GM12872 (cell line): Measurements from ENCODE around the gene DOK5.

Source experiments
- CTCF ChIP-seq: IDR thresholded peaks from 3 replicates; pipeline ENCODE4 v1.5.1; 2011; ENCODE audit warnings: low read depth, mild to moderate bottlenecking, low read length, moderate library complexity; ENCODE audit not compliant: insufficient read depth

DOK5 gene

DNA sequence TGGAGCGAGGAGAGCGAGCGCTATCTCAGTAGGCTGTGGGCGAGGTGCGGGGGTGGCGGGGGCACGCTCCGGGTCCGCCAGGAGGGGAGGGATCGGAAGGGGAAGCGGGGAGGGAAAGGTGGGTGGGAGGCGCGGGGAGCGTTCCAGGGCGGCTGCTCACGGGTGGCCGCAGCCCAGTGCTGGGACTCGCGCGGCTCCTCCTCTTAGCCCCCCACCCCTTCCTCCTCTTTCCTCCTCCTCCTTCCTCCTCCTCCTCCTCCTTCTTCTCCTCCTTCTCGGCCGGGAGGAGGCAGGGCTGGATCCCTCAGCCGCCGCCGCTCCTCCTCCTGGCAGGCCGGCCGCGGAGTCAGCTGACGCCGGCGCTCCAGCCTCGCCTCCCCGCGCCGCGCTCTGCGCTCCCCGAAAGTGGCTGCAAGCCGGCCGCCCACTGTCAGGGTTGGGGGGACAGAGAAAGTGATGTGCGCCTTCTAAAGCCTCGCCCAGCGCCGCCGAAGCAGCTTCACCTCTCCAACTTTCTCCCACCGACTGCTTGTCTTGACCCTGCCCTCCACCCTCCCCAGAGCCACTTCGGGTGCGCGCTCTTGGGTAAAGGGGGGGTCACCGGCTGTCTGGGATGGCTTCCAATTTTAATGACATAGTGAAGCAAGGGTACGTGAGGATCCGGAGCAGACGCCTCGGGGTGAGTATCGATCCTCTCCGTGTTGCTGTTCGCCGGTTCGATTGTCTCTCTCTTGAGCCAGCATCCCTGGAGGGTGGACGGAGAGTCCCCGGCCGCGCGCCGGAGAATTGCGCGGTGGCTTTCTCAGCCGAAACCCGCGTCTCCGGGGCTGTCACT is at the start of gene DOK5:
Gene DOK5, plus strand, starts transcription at position 260 of the 835 bp plus-strand sequence. Its CDS starts 354 bp downstream, at position 614.
- TF ChIP-seq CTCF, result no peak

GRCh38 chr20:54429364-54429763 is 46.0 kb upstream of the DOK5 start:
- no peak for TF ChIP-seq CTCF

DNA sequence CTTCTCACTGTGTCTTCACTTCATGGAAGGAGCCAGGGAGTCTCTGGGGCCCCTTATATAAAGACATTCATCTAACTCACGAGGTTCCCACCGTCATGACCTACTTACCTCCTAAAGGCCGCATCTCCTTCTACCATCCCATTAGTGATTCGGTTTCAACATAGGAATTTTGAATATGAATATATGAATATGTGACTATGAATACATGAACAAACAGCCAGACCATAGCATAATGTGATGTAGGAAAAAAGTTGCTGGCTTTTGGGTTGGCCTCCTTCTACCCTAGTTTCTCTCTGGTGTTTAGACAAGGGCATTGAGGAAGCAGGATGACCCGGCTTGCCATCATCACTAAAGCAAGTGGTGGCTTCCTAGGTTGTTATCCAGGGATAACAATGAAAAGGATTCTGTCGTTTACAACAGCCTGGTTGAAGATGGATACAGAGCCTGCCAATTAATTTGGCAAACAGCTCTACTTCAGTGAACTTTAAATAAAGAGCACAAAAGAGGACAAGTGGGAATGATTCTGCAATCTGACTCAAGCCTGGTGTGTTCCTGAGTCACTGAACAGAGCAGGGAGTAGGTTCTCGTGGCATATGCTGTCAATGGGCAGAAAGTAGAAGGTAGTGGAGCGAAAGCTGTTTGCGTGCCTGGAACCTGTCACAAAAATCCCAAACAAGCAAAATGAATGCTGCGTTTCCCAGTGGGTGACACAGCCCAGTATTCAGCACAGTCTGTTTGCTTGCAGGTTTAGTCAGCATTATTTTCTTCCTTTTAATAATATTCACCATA is 44.0 kb upstream of the DOK5 start:
- no peak for TF ChIP-seq CTCF

DNA sequence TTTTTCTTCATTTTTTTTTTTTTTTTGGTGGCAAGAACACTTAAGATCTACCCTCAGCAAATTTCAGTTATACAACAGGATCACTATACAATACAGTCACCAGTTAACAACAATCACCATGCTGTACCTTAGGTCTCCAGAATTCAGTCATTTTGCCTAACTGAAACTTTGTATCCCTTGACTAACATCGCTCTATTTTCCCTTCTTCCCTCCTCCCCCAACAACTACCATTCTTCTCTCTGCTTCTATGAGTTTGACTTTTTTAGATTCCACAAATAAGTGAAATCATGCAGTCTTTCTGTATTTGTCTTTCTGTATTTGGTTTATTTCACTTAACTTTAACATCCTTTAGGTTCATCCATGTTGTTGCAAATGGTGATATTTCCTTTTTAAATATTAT is 42.4 kb upstream of the DOK5 start:
- no peak for TF ChIP-seq CTCF

DNA sequence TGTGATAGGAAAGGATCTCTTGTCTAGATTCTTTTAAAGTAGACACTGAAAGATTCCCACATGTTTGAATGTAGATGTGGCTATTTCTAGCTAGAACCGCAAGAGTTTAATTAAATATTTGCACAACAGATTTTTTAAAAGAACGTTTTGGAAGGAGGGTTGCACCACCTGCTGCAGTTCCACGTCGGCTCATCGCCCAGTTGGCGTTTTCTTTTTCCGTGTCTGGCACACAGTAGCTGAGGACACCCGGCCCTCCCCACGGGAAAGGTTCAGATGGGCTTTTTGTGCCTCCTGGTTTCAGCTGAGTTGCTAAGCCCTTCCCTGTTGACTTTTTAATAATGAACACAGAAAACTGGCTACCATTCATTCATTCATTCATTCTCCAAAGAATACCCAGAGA is 41.8 kb upstream of the DOK5 start:
- TF ChIP-seq CTCF, result no peak

DNA sequence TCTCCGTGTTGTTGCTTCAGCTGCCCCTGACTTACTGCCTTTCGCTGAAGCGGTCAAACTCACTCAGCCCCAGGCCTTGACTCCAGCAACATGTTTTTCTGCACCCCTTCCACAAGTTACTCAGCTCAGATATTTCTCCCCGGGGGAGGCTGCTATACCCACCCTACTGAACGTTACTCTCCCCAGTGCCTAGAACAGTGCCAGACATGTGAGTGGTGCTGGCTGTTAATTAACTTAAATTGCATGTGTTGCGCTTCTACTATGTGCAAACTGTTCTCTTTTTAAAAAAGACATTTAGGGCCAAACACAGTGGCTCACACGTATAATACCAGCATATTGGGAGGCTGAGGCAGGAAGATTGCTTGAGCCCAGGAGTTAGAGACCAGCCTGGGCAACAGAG is 41.2 kb upstream of the DOK5 start:
- no peak for TF ChIP-seq CTCF

- no peak for TF ChIP-seq CTCF
These were observed 40.4 kb upstream of the DOK5 start for GRCh38 chr20:54435015-54435414.
